Measurements from ENCODE around the gene PCDH9. TPM values are rescaled to one million over a fixed set of nuclear protein-coding genes. Genes with fewer than 3 reads are reported as not detected.

PCDH9 gene
- polyA plus RNA-seq, 4 donors, result 0.27 to 1.1 (median 0.72) TPM; not detected in 1

GRCh38 chr13:66681403-66681802 is 548.7 kb downstream of the PCDH9 start:
- Histone ChIP-seq H3K4me3 (ENCODE audit: low read depth in 1 of 3, low read length in 3 of 3) (no peak overlapping the region), H3K27ac (ENCODE audit: low read depth in 1 of 3, low read length in 2 of 3) (no peak overlapping the region), H3K36me3 (ENCODE audit: control insufficient read depth in 3 of 3, insufficient read depth in 2 of 3, low read depth in 1 of 3, low read length in 3 of 3) (no peaks in the 10 kb centered on the region), H3K9me3 (ENCODE audit: control insufficient read depth in 2 of 2, insufficient read depth in 1 of 2, low read depth in 1 of 2, low read length in 1 of 2) (peaks cover 0 to 12% of the 10 kb centered on the region in 2 donors), H3K4me1 (ENCODE audit: control insufficient read depth in 3 of 3, insufficient read depth in 2 of 3, low read depth in 1 of 3, low read length in 2 of 3) (no peaks in the 10 kb centered on the region), H3K27me3 (ENCODE audit: control insufficient read depth in 3 of 3, insufficient read depth in 3 of 3, low read length in 3 of 3) (no peaks in the 10 kb centered on the region)
- FAIRE-seq, result no peak
- DNase-seq, result no peak
- WGBS, 3 donors, result 26 to 51% (median 50%) methylated on average over 1 of the region's 1 CpG

- H3K4me1 ChIP-seq (ENCODE audit: control insufficient read depth in 3 of 3, insufficient read depth in 2 of 3, low read depth in 1 of 3, low read length in 2 of 3), result no peaks in the 10 kb centered on the region
- no peak for FAIRE-seq
- no peaks in the 10 kb centered on the region for H3K27me3 ChIP-seq (ENCODE audit: control insufficient read depth in 3 of 3, insufficient read depth in 3 of 3, low read length in 3 of 3)
- 85 to 96% (median 90%) methylated on average over 1 of the region's 1 CpG for WGBS, 3 donors
- no peak overlapping the region for H3K4me3 ChIP-seq (ENCODE audit: low read depth in 1 of 3, low read length in 3 of 3)
- no peak for DNase-seq
- no peak overlapping the region for H3K27ac ChIP-seq (ENCODE audit: low read depth in 1 of 3, low read length in 2 of 3)
- peaks cover 0 to 2% of the 10 kb centered on the region in 2 donors for H3K9me3 ChIP-seq (ENCODE audit: control insufficient read depth in 2 of 2, insufficient read depth in 1 of 2, low read depth in 1 of 2, low read length in 1 of 2)
- no peaks in the 10 kb centered on the region for H3K36me3 ChIP-seq (ENCODE audit: control insufficient read depth in 3 of 3, insufficient read depth in 2 of 3, low read depth in 1 of 3, low read length in 3 of 3)
Measured at GRCh38 chr13:66680031-66680430, 550.1 kb downstream of the PCDH9 start.

GRCh38 chr13:66675620-66676019 is 554.5 kb downstream of the PCDH9 start:
- Histone ChIP-seq H3K4me1 (ENCODE audit: control insufficient read depth in 3 of 3, insufficient read depth in 2 of 3, low read depth in 1 of 3, low read length in 2 of 3) (no peaks in the 10 kb centered on the region), H3K36me3 (ENCODE audit: control insufficient read depth in 3 of 3, insufficient read depth in 2 of 3, low read depth in 1 of 3, low read length in 3 of 3) (no peaks in the 10 kb centered on the region), H3K27ac (ENCODE audit: low read depth in 1 of 3, low read length in 2 of 3) (no peak overlapping the region), H3K27me3 (ENCODE audit: control insufficient read depth in 3 of 3, insufficient read depth in 3 of 3, low read length in 3 of 3) (no peaks in the 10 kb centered on the region), H3K9me3 (ENCODE audit: control insufficient read depth in 2 of 2, insufficient read depth in 1 of 2, low read depth in 1 of 2, low read length in 1 of 2) (no peaks in the 10 kb centered on the region), H3K4me3 (ENCODE audit: low read depth in 1 of 3, low read length in 3 of 3) (no peak overlapping the region)
- no peak for FAIRE-seq
- DNase-seq, result no peak
- WGBS, 3 donors, result 53 to 84% (median 60%) methylated on average over 4 of the region's 4 CpGs

- Histone ChIP-seq H3K4me1 (ENCODE audit: control insufficient read depth in 3 of 3, insufficient read depth in 2 of 3, low read depth in 1 of 3, low read length in 2 of 3) (no peaks in the 10 kb centered on the region), H3K27ac (ENCODE audit: low read depth in 1 of 3, low read length in 2 of 3) (no peak overlapping the region), H3K27me3 (ENCODE audit: control insufficient read depth in 3 of 3, insufficient read depth in 3 of 3, low read length in 3 of 3) (no peaks in the 10 kb centered on the region), H3K4me3 (ENCODE audit: low read depth in 1 of 3, low read length in 3 of 3) (no peak overlapping the region), H3K9me3 (ENCODE audit: control insufficient read depth in 2 of 2, insufficient read depth in 1 of 2, low read depth in 1 of 2, low read length in 1 of 2) (no peaks in the 10 kb centered on the region), H3K36me3 (ENCODE audit: control insufficient read depth in 3 of 3, insufficient read depth in 2 of 3, low read depth in 1 of 3, low read length in 3 of 3) (no peaks in the 10 kb centered on the region)
- DNase-seq (no peak), FAIRE-seq (no peak)
- 30 to 74% (median 50%) methylated on average over 1 of the region's 1 CpG for WGBS, 3 donors
Measured at GRCh38 chr13:66673401-66673800, 556.7 kb downstream of the PCDH9 start.

GRCh38 chr13:66665991-66666390 is 564.1 kb downstream of the PCDH9 start:
- H3K27me3 ChIP-seq (ENCODE audit: control insufficient read depth in 3 of 3, insufficient read depth in 3 of 3, low read length in 3 of 3), result no peaks in the 10 kb centered on the region
- H3K4me1 ChIP-seq (ENCODE audit: control insufficient read depth in 3 of 3, insufficient read depth in 2 of 3, low read depth in 1 of 3, low read length in 2 of 3), result no peaks in the 10 kb centered on the region
- H3K9me3 ChIP-seq (ENCODE audit: control insufficient read depth in 2 of 2, insufficient read depth in 1 of 2, low read depth in 1 of 2, low read length in 1 of 2), result no peaks in the 10 kb centered on the region
- no peak overlapping the region for H3K4me3 ChIP-seq (ENCODE audit: low read depth in 1 of 3, low read length in 3 of 3)
- no peak for FAIRE-seq
- DNase-seq, result no peak
- H3K27ac ChIP-seq (ENCODE audit: low read depth in 1 of 3, low read length in 2 of 3), result no peak overlapping the region
- no peaks in the 10 kb centered on the region for H3K36me3 ChIP-seq (ENCODE audit: control insufficient read depth in 3 of 3, insufficient read depth in 2 of 3, low read depth in 1 of 3, low read length in 3 of 3)
- 26 to 60% (median 31%) methylated on average over 5 of the region's 5 CpGs for WGBS, 3 donors

- DNase-seq, result no peak
- H3K9me3 ChIP-seq (ENCODE audit: control insufficient read depth in 2 of 2, insufficient read depth in 1 of 2, low read depth in 1 of 2, low read length in 1 of 2), result no peaks in the 10 kb centered on the region
- no peak overlapping the region for H3K4me3 ChIP-seq (ENCODE audit: low read depth in 1 of 3, low read length in 3 of 3)
- no peaks in the 10 kb centered on the region for H3K4me1 ChIP-seq (ENCODE audit: control insufficient read depth in 3 of 3, insufficient read depth in 2 of 3, low read depth in 1 of 3, low read length in 2 of 3)
- H3K27ac ChIP-seq (ENCODE audit: low read depth in 1 of 3, low read length in 2 of 3), result no peak overlapping the region
- H3K27me3 ChIP-seq (ENCODE audit: control insufficient read depth in 3 of 3, insufficient read depth in 3 of 3, low read length in 3 of 3), result no peaks in the 10 kb centered on the region
- H3K36me3 ChIP-seq (ENCODE audit: control insufficient read depth in 3 of 3, insufficient read depth in 2 of 3, low read depth in 1 of 3, low read length in 3 of 3), result no peaks in the 10 kb centered on the region
- no peak for FAIRE-seq
Measured at GRCh38 chr13:66663711-66664110, 566.4 kb downstream of the PCDH9 start.

- H3K36me3 ChIP-seq (ENCODE audit: control insufficient read depth in 3 of 3, insufficient read depth in 2 of 3, low read depth in 1 of 3, low read length in 3 of 3), result no peaks in the 10 kb centered on the region
- H3K27ac ChIP-seq (ENCODE audit: low read depth in 1 of 3, low read length in 2 of 3), result no peak overlapping the region
- H3K27me3 ChIP-seq (ENCODE audit: control insufficient read depth in 3 of 3, insufficient read depth in 3 of 3, low read length in 3 of 3), result no peaks in the 10 kb centered on the region
- no peaks in the 10 kb centered on the region for H3K9me3 ChIP-seq (ENCODE audit: control insufficient read depth in 2 of 2, insufficient read depth in 1 of 2, low read depth in 1 of 2, low read length in 1 of 2)
- H3K4me3 ChIP-seq (ENCODE audit: low read depth in 1 of 3, low read length in 3 of 3), result no peak overlapping the region
- FAIRE-seq (no peak), DNase-seq (no peak)
- 62 to 77% (median 68%) methylated on average over 2 of the region's 2 CpGs for WGBS, 3 donors
- H3K4me1 ChIP-seq (ENCODE audit: control insufficient read depth in 3 of 3, insufficient read depth in 2 of 3, low read depth in 1 of 3, low read length in 2 of 3), result no peaks in the 10 kb centered on the region
Measured at GRCh38 chr13:66663206-66663605, 566.9 kb downstream of the PCDH9 start.

GRCh38 chr13:66661336-66661735 is 568.8 kb downstream of the PCDH9 start:
- no peaks in the 10 kb centered on the region for H3K4me1 ChIP-seq (ENCODE audit: control insufficient read depth in 3 of 3, insufficient read depth in 2 of 3, low read depth in 1 of 3, low read length in 2 of 3)
- 65 to 87% (median 76%) methylated on average over 2 of the region's 2 CpGs for WGBS, 3 donors
- no peaks in the 10 kb centered on the region for H3K9me3 ChIP-seq (ENCODE audit: control insufficient read depth in 2 of 2, insufficient read depth in 1 of 2, low read depth in 1 of 2, low read length in 1 of 2)
- H3K36me3 ChIP-seq (ENCODE audit: control insufficient read depth in 3 of 3, insufficient read depth in 2 of 3, low read depth in 1 of 3, low read length in 3 of 3), result no peaks in the 10 kb centered on the region
- no peak overlapping the region for H3K4me3 ChIP-seq (ENCODE audit: low read depth in 1 of 3, low read length in 3 of 3)
- H3K27me3 ChIP-seq (ENCODE audit: control insufficient read depth in 3 of 3, insufficient read depth in 3 of 3, low read length in 3 of 3), result no peaks in the 10 kb centered on the region
- no peak for DNase-seq
- no peak for FAIRE-seq
- H3K27ac ChIP-seq (ENCODE audit: low read depth in 1 of 3, low read length in 2 of 3), result no peak overlapping the region

GRCh38 chr13:66660468-66660813 is 569.7 kb downstream of the PCDH9 start:
- Histone ChIP-seq H3K36me3 (ENCODE audit: control insufficient read depth in 3 of 3, insufficient read depth in 2 of 3, low read depth in 1 of 3, low read length in 3 of 3) (no peaks in the 10 kb centered on the region), H3K27ac (ENCODE audit: low read depth in 1 of 3, low read length in 2 of 3) (no peak overlapping the region), H3K4me3 (ENCODE audit: low read depth in 1 of 3, low read length in 3 of 3) (no peak overlapping the region), H3K9me3 (ENCODE audit: control insufficient read depth in 2 of 2, insufficient read depth in 1 of 2, low read depth in 1 of 2, low read length in 1 of 2) (no peaks in the 10 kb centered on the region), H3K27me3 (ENCODE audit: control insufficient read depth in 3 of 3, insufficient read depth in 3 of 3, low read length in 3 of 3) (no peaks in the 10 kb centered on the region), H3K4me1 (ENCODE audit: control insufficient read depth in 3 of 3, insufficient read depth in 2 of 3, low read depth in 1 of 3, low read length in 2 of 3) (no peaks in the 10 kb centered on the region)
- DNase-seq, result no peak
- FAIRE-seq, result no peak

All from small intestine (tissue), 7 donors.